Uterus (tissue), 2 donors: ENCODE measurements around the gene ZNF714.

ENCODE experiments used
- CTCF ChIP-seq, 4 experiments: fragments of 200-600 bp in 2 of 4; fragments of 450-650 bp in 2 of 4; sonication (generic) in 2 of 4; IDR thresholded peaks; one replicate each; pipeline ENCODE4 v1.5.1; 2016 to 2019; ENCODE audit warnings: antibody characterized with exemption in 4 of 4, mild to moderate bottlenecking in 2 of 4, moderate library complexity in 1 of 4
- POLR2A ChIP-seq, 2 donors: fragments of 450-650 bp; IDR thresholded peaks; one replicate each; pipeline ENCODE4 v1.6.1; 2016; ENCODE audit warnings: antibody characterized with exemption in 2 of 2, mild to moderate bottlenecking in 1 of 2, moderate library complexity in 1 of 2

GRCh38 chr19:21110183-21110582, 28.2 kb downstream of the ZNF714 start:
- TF ChIP-seq POLR2A (IDR thresholded peaks at IDR 0.05) (no peak), CTCF (IDR thresholded peaks at IDR 0.05) (no peak)
